ENCODE data around the gene MYO3A. TPM values are rescaled to one million over a fixed set of nuclear protein-coding genes. Genes with fewer than 3 reads are reported as not detected.

The MYO3A gene
- total and polyA plus RNA-seq, 2 donors (not counting 1 experiment from before 2014, with no cell fraction given) = not detected

DNA sequence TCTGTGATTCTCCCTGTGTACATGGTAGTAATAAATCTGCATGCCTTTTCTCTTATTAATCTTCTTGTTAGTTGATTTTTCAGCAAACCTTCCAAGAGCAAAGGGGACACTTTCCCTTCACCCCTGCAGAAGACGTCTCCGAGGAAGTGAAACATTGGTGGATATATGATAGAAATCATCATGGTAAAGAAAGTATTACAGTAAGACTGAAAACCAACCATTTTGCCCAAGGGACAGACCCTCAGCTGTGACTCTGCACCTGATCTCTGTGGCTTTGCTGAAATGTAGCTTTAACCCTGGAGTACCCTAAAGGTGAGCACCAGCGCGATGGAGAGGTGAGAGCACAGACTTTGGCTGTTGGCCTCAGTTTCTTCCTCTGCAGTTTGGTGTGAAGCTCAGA lies 32.8 kb upstream of the MYO3A start:
- no peaks in the 10 kb centered on the region for H3K9me3 ChIP-seq (ENCODE audit: control insufficient read depth, insufficient read depth, low read depth, low read length)
- no peak overlapping the region for H3K27ac ChIP-seq (ENCODE audit: insufficient read depth, low read length)
- TF ChIP-seq EZH2 (IDR thresholded peaks at IDR 0.05; ENCODE audit: low read length, missing control alignments) (no peak), CTCF (conservative IDR thresholded peaks at IDR 0.05 in 1 of 2, IDR thresholded peaks at IDR 0.05 in 1 of 2; ENCODE audit: low read depth in 1 of 2, low read length in 2 of 2) (no peak)
- H3K27me3 ChIP-seq (ENCODE audit: control insufficient read depth, insufficient read depth, low read length) = no peaks in the 10 kb centered on the region
- H3K4me2 ChIP-seq (ENCODE audit: extremely low read depth, insufficient read depth, low read length) = no peak overlapping the region
- H2AFZ ChIP-seq (ENCODE audit: low read length) = no peak overlapping the region
- no peak for DNase-seq (ENCODE audit: low read depth in 2 of 2)
- H3K79me2 ChIP-seq (ENCODE audit: control insufficient read depth, insufficient read depth, low read length) = no peaks in the 10 kb centered on the region
- H3K9ac ChIP-seq (ENCODE audit: insufficient read depth, low read length) = no peak overlapping the region
- H3K4me3 ChIP-seq (replicated peaks in 1 of 4; ENCODE audit: control extremely low read depth in 1 of 4, insufficient read depth in 1 of 4, low read depth in 3 of 4, low read length in 4 of 4) = no peak overlapping the region
- no peaks in the 10 kb centered on the region for H3K4me1 ChIP-seq (ENCODE audit: control insufficient read depth, extremely low read depth, insufficient read depth, low read length)
- no peaks in the 10 kb centered on the region for H4K20me1 ChIP-seq (ENCODE audit: control insufficient read depth, extremely low read depth, insufficient read depth, low read length)
- H3K36me3 ChIP-seq (ENCODE audit: control insufficient read depth, insufficient read depth, low read length) = no peaks in the 10 kb centered on the region

DNA sequence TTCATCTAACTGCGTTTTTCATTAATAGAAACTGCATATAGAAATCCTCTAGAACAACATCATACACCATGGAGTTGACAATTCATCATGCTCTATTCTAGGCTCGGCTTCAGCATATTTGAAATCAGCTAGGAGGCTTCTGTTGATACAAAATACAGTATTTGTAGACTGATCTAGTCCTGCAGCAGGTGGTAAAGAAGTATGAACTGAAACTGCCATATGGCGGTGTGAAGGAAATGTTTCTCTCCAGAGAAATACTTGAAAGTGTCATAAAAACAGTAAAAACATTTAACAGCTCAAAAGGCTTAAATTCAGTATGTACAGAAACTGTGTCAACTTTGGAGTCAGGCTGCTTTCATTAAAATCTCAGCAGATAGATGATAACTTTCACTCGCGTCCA lies 32.0 kb upstream of the MYO3A start:
- no peak overlapping the region for H2AFZ ChIP-seq (ENCODE audit: low read length)
- no peak overlapping the region for H3K4me3 ChIP-seq (replicated peaks in 1 of 4; ENCODE audit: control extremely low read depth in 1 of 4, insufficient read depth in 1 of 4, low read depth in 3 of 4, low read length in 4 of 4)
- TF ChIP-seq CTCF (conservative IDR thresholded peaks at IDR 0.05 in 1 of 2, IDR thresholded peaks at IDR 0.05 in 1 of 2; ENCODE audit: low read depth in 1 of 2, low read length in 2 of 2) = no peak
- TF ChIP-seq EZH2 (IDR thresholded peaks at IDR 0.05; ENCODE audit: low read length, missing control alignments) = no peak
- no peaks in the 10 kb centered on the region for H3K4me1 ChIP-seq (ENCODE audit: control insufficient read depth, extremely low read depth, insufficient read depth, low read length)
- H3K27ac ChIP-seq (ENCODE audit: insufficient read depth, low read length) = no peak overlapping the region
- H4K20me1 ChIP-seq (ENCODE audit: control insufficient read depth, extremely low read depth, insufficient read depth, low read length) = no peaks in the 10 kb centered on the region
- no peaks in the 10 kb centered on the region for H3K27me3 ChIP-seq (ENCODE audit: control insufficient read depth, insufficient read depth, low read length)
- DNase-seq (ENCODE audit: low read depth in 2 of 2) = no peak
- H3K9me3 ChIP-seq (ENCODE audit: control insufficient read depth, insufficient read depth, low read depth, low read length) = no peaks in the 10 kb centered on the region
- no peaks in the 10 kb centered on the region for H3K36me3 ChIP-seq (ENCODE audit: control insufficient read depth, insufficient read depth, low read length)
- H3K79me2 ChIP-seq (ENCODE audit: control insufficient read depth, insufficient read depth, low read length) = no peaks in the 10 kb centered on the region
- no peak overlapping the region for H3K9ac ChIP-seq (ENCODE audit: insufficient read depth, low read length)
- H3K4me2 ChIP-seq (ENCODE audit: extremely low read depth, insufficient read depth, low read length) = no peak overlapping the region

- Histone ChIP-seq H3K27ac (ENCODE audit: insufficient read depth, low read length) (no peak overlapping the region), H3K36me3 (ENCODE audit: control insufficient read depth, insufficient read depth, low read length) (no peaks in the 10 kb centered on the region), H4K20me1 (ENCODE audit: control insufficient read depth, extremely low read depth, insufficient read depth, low read length) (no peaks in the 10 kb centered on the region), H3K79me2 (ENCODE audit: control insufficient read depth, insufficient read depth, low read length) (no peaks in the 10 kb centered on the region), H3K4me2 (ENCODE audit: extremely low read depth, insufficient read depth, low read length) (no peak overlapping the region), H2AFZ (ENCODE audit: low read length) (no peak overlapping the region), H3K4me3 (replicated peaks in 1 of 4; ENCODE audit: control extremely low read depth in 1 of 4, insufficient read depth in 1 of 4, low read depth in 3 of 4, low read length in 4 of 4) (no peak overlapping the region), H3K27me3 (ENCODE audit: control insufficient read depth, insufficient read depth, low read length) (no peaks in the 10 kb centered on the region), H3K9ac (ENCODE audit: insufficient read depth, low read length) (no peak overlapping the region), H3K9me3 (ENCODE audit: control insufficient read depth, insufficient read depth, low read depth, low read length) (no peaks in the 10 kb centered on the region), H3K4me1 (ENCODE audit: control insufficient read depth, extremely low read depth, insufficient read depth, low read length) (no peaks in the 10 kb centered on the region)
- TF ChIP-seq CTCF (conservative IDR thresholded peaks at IDR 0.05 in 1 of 2, IDR thresholded peaks at IDR 0.05 in 1 of 2; ENCODE audit: low read depth in 1 of 2, low read length in 2 of 2) (no peak), EZH2 (IDR thresholded peaks at IDR 0.05; ENCODE audit: low read length, missing control alignments) (no peak)
- DNase-seq (ENCODE audit: low read depth in 2 of 2) = no peak
Observed at GRCh38 chr10:25907261-25907660, 26.8 kb upstream of the MYO3A start.

Measured in fibroblast of lung (primary cell).